ENCODE measurements around the gene HNRNPA1L2.
"Not testable (repeated sequence)": the region's sequence is repeated elsewhere in the genome, so short reads cannot be mapped to it uniquely, and the experiment has no call there.

Gene HNRNPA1L2

GRCh38 chr13:52646967-52647366 is 4.7 kb downstream of the HNRNPA1L2 start:
- DNase-seq (ENCODE audit: low read depth): no peak

GRCh38 chr13:52650731-52651130 is 8.5 kb downstream of the HNRNPA1L2 start:
- no peak for DNase-seq (ENCODE audit: low read depth)

GRCh38 chr13:52651897-52652195 is 9.6 kb downstream of the HNRNPA1L2 start:
- DNase-seq (ENCODE audit: low read depth): no peak

GRCh38 chr13:52652196-52652979 is 10.2 kb downstream of the HNRNPA1L2 start, which contains the start of gene SUGT1:
TSS of gene SUGT1 (plus strand) at chr13:52652836. CDS start at chr13:52652921, 85 bp downstream.
- DNase-seq (ENCODE audit: low read depth): peak; percentile 87

- DNase-seq (ENCODE audit: low read depth): no peak
Observed at GRCh38 chr13:52652980-52653303, 10.7 kb downstream of the HNRNPA1L2 start.

- DNase-seq (ENCODE audit: low read depth): no peak
Observed at GRCh38 chr13:52659340-52659739, 17.1 kb downstream of the HNRNPA1L2 start.

GRCh38 chr13:52664272-52664671 is 22.0 kb downstream of the HNRNPA1L2 start:
- DNase-seq (ENCODE audit: low read depth): no peak

- DNase-seq (ENCODE audit: low read depth): no peak
Observed at GRCh38 chr13:52665325-52665724, 23.1 kb downstream of the HNRNPA1L2 start.

GRCh38 chr13:52669677-52670076 is 27.4 kb downstream of the HNRNPA1L2 start:
- no peak for DNase-seq (ENCODE audit: low read depth)

GRCh38 chr13:52670726-52671125 is 28.5 kb downstream of the HNRNPA1L2 start:
- DNase-seq (ENCODE audit: low read depth): no peak

- DNase-seq (ENCODE audit: low read depth): no peak
Observed at GRCh38 chr13:52673465-52673864, 31.2 kb downstream of the HNRNPA1L2 start.

GRCh38 chr13:52677823-52678222 is 35.6 kb downstream of the HNRNPA1L2 start:
- no peak for DNase-seq (ENCODE audit: low read depth)

- DNase-seq (ENCODE audit: low read depth): not testable (repeated sequence)
Observed at GRCh38 chr13:52685806-52686205, 43.6 kb downstream of the HNRNPA1L2 start.

GRCh38 chr13:52686376-52686775 is 44.1 kb downstream of the HNRNPA1L2 start:
- DNase-seq (ENCODE audit: low read depth): no peak

Measured in non-pigmented ciliary epithelial cell (primary cell).